ENCODE data around the gene KRT40.

GRCh38 chr17:40984226-40984625 is at the start of gene KRT40:
- TF ChIP-seq CTCF (IDR thresholded peaks at IDR 0.05) (no peak), POLR2A (IDR thresholded peaks at IDR 0.05) (no peak)
